SK-N-SH treated with all-trans-retinoic acid at 6 μM for 48 hours (cell line): ENCODE results near the gene ADPRH.

ENCODE experiments used
- ATAC-seq: fragments of 200-7000 bp; cut with Tn5 transposase; 3 replicates; pipeline ENCODE4 v1.9.1; 2020; ENCODE audit warnings: mild to moderate bottlenecking, moderate library complexity
- ARNTL ChIP-seq: fragments of 450-650 bp; formaldehyde crosslinking; IDR thresholded peaks from 2 replicates; pipeline ENCODE4 v1.5.0; 2020; ENCODE audit warnings: low read depth, mild to moderate bottlenecking, moderate library complexity, borderline replicate concordance
- BACH2 ChIP-seq: fragments of 250-450 bp; sonication (Bioruptor Pico); IDR thresholded peaks from 2 replicates; pipeline ENCODE4 v1.9.0; 2021; ENCODE audit warnings: mild to moderate bottlenecking, borderline replicate concordance
- CSDC2 ChIP-seq: fragments of 250-450 bp; sonication (Bioruptor Pico); IDR thresholded peaks from 2 replicates; pipeline ENCODE4 v1.5.0; 2020; ENCODE audit warnings: mild to moderate bottlenecking, moderate library complexity
- ESRRG ChIP-seq: fragments of 250-450 bp; sonication (Bioruptor Pico); IDR thresholded peaks from 2 replicates; pipeline ENCODE4 v1.6.1; 2021; ENCODE audit warnings: mild to moderate bottlenecking
- GLIS3 ChIP-seq: fragments of 250-450 bp; sonication (Bioruptor Pico); IDR thresholded peaks from 2 replicates; pipeline ENCODE4 v1.5.0; 2020; ENCODE audit warnings: mild to moderate bottlenecking, moderate library complexity
- ISL1 ChIP-seq: fragments of 250-450 bp; sonication (Bioruptor Pico); IDR thresholded peaks from 2 replicates; pipeline ENCODE4 v2.1.2; 2022; ENCODE audit warnings: mild to moderate bottlenecking, moderate library complexity
- OSR1 ChIP-seq: fragments of 250-450 bp; sonication (Bioruptor Pico); IDR thresholded peaks from 2 replicates; pipeline ENCODE4 v1.8.0; 2022; ENCODE audit warnings: moderate library complexity, mild to moderate bottlenecking, inconsistent platforms
- PPARA ChIP-seq: fragments of 250-450 bp; sonication (Bioruptor Pico); IDR thresholded peaks from 2 replicates; pipeline ENCODE4 v1.5.0; 2020; ENCODE audit warnings: mild to moderate bottlenecking, borderline replicate concordance
- RARB ChIP-seq: fragments of 250-450 bp; sonication (Bioruptor Pico); IDR thresholded peaks from 2 replicates; pipeline ENCODE4 v1.8.0; 2021; ENCODE audit warnings: mild to moderate bottlenecking, moderate library complexity
- SNAI2 ChIP-seq: fragments of 250-450 bp; sonication (Bioruptor Pico); IDR thresholded peaks from 2 replicates; pipeline ENCODE4 v1.5.0; 2020; ENCODE audit warnings: mild to moderate bottlenecking, moderate library complexity
- TCF4 ChIP-seq: fragments of 250-450 bp; sonication (Bioruptor Pico); IDR thresholded peaks from 2 replicates; pipeline ENCODE4 v1.8.0; 2021; ENCODE audit warnings: mild to moderate bottlenecking, moderate library complexity, borderline replicate concordance
- TOX ChIP-seq: fragments of 250-450 bp; sonication (Bioruptor Pico); IDR thresholded peaks from 2 replicates; pipeline ENCODE4 v1.8.0; 2021; ENCODE audit warnings: mild to moderate bottlenecking, moderate library complexity, borderline replicate concordance
- TSHZ2 ChIP-seq: fragments of 250-450 bp; sonication (Bioruptor Pico); IDR thresholded peaks from 2 replicates; pipeline ENCODE4 v1.5.0; 2020; ENCODE audit warnings: mild to moderate bottlenecking, moderate library complexity
- ZC3H10 ChIP-seq: fragments of 250-450 bp; sonication (Bioruptor Pico); IDR thresholded peaks from 2 replicates; pipeline ENCODE4 v1.5.1; 2021; ENCODE audit warnings: mild to moderate bottlenecking, moderate library complexity
- ZFP3 ChIP-seq: fragments of 250-450 bp; sonication (Bioruptor Pico); IDR thresholded peaks from 2 replicates; pipeline ENCODE4 v1.5.0; 2020; ENCODE audit warnings: mild to moderate bottlenecking, moderate library complexity
- ZFP30 ChIP-seq: fragments of 450-650 bp; formaldehyde crosslinking; IDR thresholded peaks from 2 replicates; pipeline ENCODE4 v1.5.0; 2022; ENCODE audit warnings: mild to moderate bottlenecking, moderate library complexity
- ZNF565 ChIP-seq: fragments of 450-650 bp; formaldehyde crosslinking; conservative IDR thresholded peaks from 2 replicates; pipeline ENCODE4 v1.5.0; 2020; ENCODE audit warnings: low read depth, mild to moderate bottlenecking, moderate library complexity
- TF ChIP-seq, protein P1 (sequence below): fragments of 250-450 bp; sonication (Bioruptor Pico); IDR thresholded peaks from 2 replicates; pipeline ENCODE4 v1.8.0; 2020; ENCODE audit warnings: mild to moderate bottlenecking, moderate library complexity, borderline replicate concordance
- TF ChIP-seq, protein P2 (sequence below): fragments of 250-450 bp; sonication (Bioruptor Pico); IDR thresholded peaks from 2 replicates; pipeline ENCODE4 v1.8.0; 2021; ENCODE audit warnings: low read depth, mild to moderate bottlenecking, moderate library complexity, borderline replicate concordance
- TF ChIP-seq, protein P3 (sequence below): fragments of 250-450 bp; sonication (Bioruptor Pico); IDR thresholded peaks from 2 replicates; pipeline ENCODE4 v1.5.1; 2020; ENCODE audit warnings: low read depth, mild to moderate bottlenecking, moderate library complexity
- TF ChIP-seq, protein P4 (sequence below): fragments of 250-450 bp; sonication (Bioruptor Pico); IDR thresholded peaks from 2 replicates; pipeline ENCODE4 v1.5.1; 2021; ENCODE audit warnings: mild to moderate bottlenecking, moderate library complexity

ADPRH gene

DNA sequence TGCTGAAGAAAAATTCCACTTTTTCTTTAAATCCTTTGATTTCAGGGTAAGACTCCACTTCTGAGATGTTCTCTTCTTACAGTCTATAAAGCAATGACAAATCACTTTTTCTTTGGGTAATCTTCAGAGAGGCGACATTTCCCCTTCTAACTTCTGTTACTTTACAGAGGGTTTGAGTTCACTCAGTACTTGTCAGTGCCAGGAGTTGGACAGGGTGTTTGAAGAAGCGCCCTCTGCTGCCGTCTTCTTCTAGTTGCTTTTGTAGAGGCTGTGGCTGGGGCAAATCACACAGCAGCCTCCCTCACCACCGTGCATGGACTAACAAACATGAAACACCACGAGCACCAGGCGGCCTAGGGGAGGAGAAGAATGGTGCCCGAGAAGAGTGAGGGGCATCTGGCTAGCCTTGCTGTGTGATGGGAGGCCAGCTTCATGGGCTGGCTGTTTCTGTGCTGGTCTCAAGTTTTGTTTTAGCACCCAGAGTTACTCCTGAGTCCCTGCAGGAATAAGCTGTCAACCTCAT, 19.8 kb upstream of the ADPRH start, which contains the start of gene CD80:
TSS of gene CD80 (minus strand) at position 174 of the 523 bp plus-strand sequence. CDS start 1,886 bp downstream, outside the sequence.
- TF ChIP-seq, protein P1, sequence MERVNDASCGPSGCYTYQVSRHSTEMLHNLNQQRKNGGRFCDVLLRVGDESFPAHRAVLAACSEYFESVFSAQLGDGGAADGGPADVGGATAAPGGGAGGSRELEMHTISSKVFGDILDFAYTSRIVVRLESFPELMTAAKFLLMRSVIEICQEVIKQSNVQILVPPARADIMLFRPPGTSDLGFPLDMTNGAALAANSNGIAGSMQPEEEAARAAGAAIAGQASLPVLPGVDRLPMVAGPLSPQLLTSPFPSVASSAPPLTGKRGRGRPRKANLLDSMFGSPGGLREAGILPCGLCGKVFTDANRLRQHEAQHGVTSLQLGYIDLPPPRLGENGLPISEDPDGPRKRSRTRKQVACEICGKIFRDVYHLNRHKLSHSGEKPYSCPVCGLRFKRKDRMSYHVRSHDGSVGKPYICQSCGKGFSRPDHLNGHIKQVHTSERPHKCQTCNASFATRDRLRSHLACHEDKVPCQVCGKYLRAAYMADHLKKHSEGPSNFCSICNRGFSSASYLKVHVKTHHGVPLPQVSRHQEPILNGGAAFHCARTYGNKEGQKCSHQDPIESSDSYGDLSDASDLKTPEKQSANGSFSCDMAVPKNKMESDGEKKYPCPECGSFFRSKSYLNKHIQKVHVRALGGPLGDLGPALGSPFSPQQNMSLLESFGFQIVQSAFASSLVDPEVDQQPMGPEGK (CRISPR knock-in tag), result no peak
- TF ChIP-seq PPARA (no peak), OSR1 (CRISPR knock-in tag) (no peak), ARNTL (CRISPR knock-in tag) (no peak), SNAI2 (no peak), ISL1 (CRISPR knock-in tag) (no peak), TOX (CRISPR knock-in tag) (no peak), ZC3H10 (CRISPR knock-in tag) (no peak)
- ATAC-seq, result peak; percentile 80

- TF ChIP-seq CSDC2 (CRISPR knock-in tag) (no peak), TOX (CRISPR knock-in tag) (no peak), TCF4 (CRISPR knock-in tag) (no peak), BACH2 (CRISPR knock-in tag) (no peak), ZFP3 (no peak), OSR1 (CRISPR knock-in tag) (no peak), GLIS3 (CRISPR knock-in tag) (no peak), ESRRG (no peak), ZNF565 (CRISPR knock-in tag) (no peak)
- TF ChIP-seq, protein P2, sequence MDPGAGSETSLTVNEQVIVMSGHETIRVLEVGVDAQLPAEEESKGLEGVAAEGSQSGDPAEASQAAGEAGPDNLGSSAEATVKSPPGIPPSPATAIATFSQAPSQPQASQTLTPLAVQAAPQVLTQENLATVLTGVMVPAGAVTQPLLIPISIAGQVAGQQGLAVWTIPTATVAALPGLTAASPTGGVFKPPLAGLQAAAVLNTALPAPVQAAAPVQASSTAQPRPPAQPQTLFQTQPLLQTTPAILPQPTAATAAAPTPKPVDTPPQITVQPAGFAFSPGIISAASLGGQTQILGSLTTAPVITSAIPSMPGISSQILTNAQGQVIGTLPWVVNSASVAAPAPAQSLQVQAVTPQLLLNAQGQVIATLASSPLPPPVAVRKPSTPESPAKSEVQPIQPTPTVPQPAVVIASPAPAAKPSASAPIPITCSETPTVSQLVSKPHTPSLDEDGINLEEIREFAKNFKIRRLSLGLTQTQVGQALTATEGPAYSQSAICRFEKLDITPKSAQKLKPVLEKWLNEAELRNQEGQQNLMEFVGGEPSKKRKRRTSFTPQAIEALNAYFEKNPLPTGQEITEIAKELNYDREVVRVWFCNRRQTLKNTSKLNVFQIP (CRISPR knock-in tag), result no peak
- TF ChIP-seq, all 23 proteins: peak for 0
- ATAC-seq, result no peak
Observed at GRCh38 chr3:119560160-119560559, 19.1 kb upstream of the ADPRH start.

GRCh38 chr3:119562307-119562961, 16.9 kb upstream of the ADPRH start:
- ATAC-seq, result no peak
- TF ChIP-seq ESRRG (no peak), PPARA (no peak), OSR1 (CRISPR knock-in tag) (no peak), ZFP3 (no peak), ZNF565 (CRISPR knock-in tag) (no peak), BACH2 (CRISPR knock-in tag) (no peak), CSDC2 (CRISPR knock-in tag) (no peak), ZFP30 (CRISPR knock-in tag) (no peak), TCF4 (CRISPR knock-in tag) (no peak), TSHZ2 (CRISPR knock-in tag) (no peak), SNAI2 (no peak), ZC3H10 (CRISPR knock-in tag) (no peak), RARB (CRISPR knock-in tag) (no peak)
- TF ChIP-seq, protein P3, sequence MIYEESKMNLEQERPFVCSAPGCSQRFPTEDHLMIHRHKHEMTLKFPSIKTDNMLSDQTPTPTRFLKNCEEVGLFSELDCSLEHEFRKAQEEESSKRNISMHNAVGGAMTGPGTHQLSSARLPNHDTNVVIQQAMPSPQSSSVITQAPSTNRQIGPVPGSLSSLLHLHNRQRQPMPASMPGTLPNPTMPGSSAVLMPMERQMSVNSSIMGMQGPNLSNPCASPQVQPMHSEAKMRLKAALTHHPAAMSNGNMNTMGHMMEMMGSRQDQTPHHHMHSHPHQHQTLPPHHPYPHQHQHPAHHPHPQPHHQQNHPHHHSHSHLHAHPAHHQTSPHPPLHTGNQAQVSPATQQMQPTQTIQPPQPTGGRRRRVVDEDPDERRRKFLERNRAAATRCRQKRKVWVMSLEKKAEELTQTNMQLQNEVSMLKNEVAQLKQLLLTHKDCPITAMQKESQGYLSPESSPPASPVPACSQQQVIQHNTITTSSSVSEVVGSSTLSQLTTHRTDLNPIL (CRISPR knock-in tag), result no peak
- TF ChIP-seq, protein P4, sequence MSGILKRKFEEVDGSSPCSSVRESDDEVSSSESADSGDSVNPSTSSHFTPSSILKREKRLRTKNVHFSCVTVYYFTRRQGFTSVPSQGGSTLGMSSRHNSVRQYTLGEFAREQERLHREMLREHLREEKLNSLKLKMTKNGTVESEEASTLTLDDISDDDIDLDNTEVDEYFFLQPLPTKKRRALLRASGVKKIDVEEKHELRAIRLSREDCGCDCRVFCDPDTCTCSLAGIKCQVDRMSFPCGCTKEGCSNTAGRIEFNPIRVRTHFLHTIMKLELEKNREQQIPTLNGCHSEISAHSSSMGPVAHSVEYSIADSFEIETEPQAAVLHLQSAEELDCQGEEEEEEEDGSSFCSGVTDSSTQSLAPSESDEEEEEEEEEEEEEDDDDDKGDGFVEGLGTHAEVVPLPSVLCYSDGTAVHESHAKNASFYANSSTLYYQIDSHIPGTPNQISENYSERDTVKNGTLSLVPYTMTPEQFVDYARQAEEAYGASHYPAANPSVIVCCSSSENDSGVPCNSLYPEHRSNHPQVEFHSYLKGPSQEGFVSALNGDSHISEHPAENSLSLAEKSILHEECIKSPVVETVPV (CRISPR knock-in tag), result no peak
- TF ChIP-seq, protein P1 (CRISPR knock-in tag), result no peak
- TF ChIP-seq, protein P2 (CRISPR knock-in tag), result no peak
